H1 (cell line): Measurements from ENCODE around the gene SFXN4. TPM values are rescaled to one million over a fixed set of nuclear protein-coding genes. Genes with fewer than 3 reads are reported as not detected.

ENCODE experiments used
- CTCF ChIA-PET: fragments of 300-600 bp; sonication (Branson Sonifier 250); formaldehyde crosslinking; loops from one replicate; lab custom pipeline; 2021; ENCODE audit not compliant: partially characterized antibody; lab: Charles Lee
- POLR2A ChIA-PET: fragments of 300-600 bp; sonication (Branson Sonifier 250); formaldehyde crosslinking; loops from one replicate; lab custom pipeline; 2021; ENCODE audit warnings: inconsistent platforms; ENCODE audit not compliant: partially characterized antibody; lab: Charles Lee
- DNase-seq, 2 experiments: peaks; one replicate each; pipeline versions ENCODE4 v3.0.0 to v3.0.0-alpha.2; 2010 to 2022; ENCODE audit warnings: low spot score in 2 of 2, low read depth in 1 of 2, mixed read lengths in 1 of 2
- FAIRE-seq: peaks from 2 replicates; lab custom pipeline; 2011; peaks lifted over from hg19 to GRCh38; lab: Jason Lieb, UNC
- H2AFZ ChIP-seq: 2 replicates; pipeline ENCODE4 v1.8.1; 2012; ENCODE audit warnings: low read length, inconsistent platforms
- H2AK5ac ChIP-seq: 2 replicates; pipeline ENCODE4 v1.6.1; 2013; ENCODE audit warnings: low read depth, low read length
- H2BK120ac ChIP-seq: replicated peaks from 2 replicates; pipeline ENCODE3; 2013; ENCODE audit warnings: low read depth, low read length, inconsistent platforms
- H2BK12ac ChIP-seq: 2 replicates; pipeline ENCODE4 v1.6.1; 2013; ENCODE audit warnings: low read depth, low read length
- H2BK15ac ChIP-seq: 2 replicates; pipeline ENCODE4 v1.6.1; 2013; ENCODE audit warnings: low read length
- H2BK20ac ChIP-seq: 2 replicates; pipeline ENCODE4 v1.6.1; 2013; ENCODE audit warnings: low read length
- H2BK5ac ChIP-seq: 2 replicates; pipeline ENCODE4 v1.6.1; 2013; ENCODE audit warnings: low read depth, low read length
- H3K14ac ChIP-seq: 2 replicates; pipeline ENCODE4 v1.6.1; 2013; ENCODE audit warnings: inconsistent platforms; ENCODE audit not compliant: insufficient read length
- H3K18ac ChIP-seq: 2 replicates; pipeline ENCODE4 v1.6.1; 2013; ENCODE audit warnings: low read length; ENCODE audit errors: extremely low read depth
- H3K23ac ChIP-seq: 2 replicates; pipeline ENCODE4 v1.6.1; 2013; ENCODE audit warnings: inconsistent platforms; ENCODE audit not compliant: insufficient read length
- H3K23me2 ChIP-seq: 2 replicates; pipeline ENCODE4 v1.6.1; 2013; ENCODE audit warnings: low read depth, low read length
- H3K27ac ChIP-seq: 2 replicates; pipeline ENCODE4 v1.6.1; 2011; ENCODE audit warnings: low read depth, low read length, inconsistent platforms
- H3K27me3 ChIP-seq, 4 experiments: replicated peaks in 1 of 4; 1 replicate in 1 of 4; 2 replicates in 3 of 4; pipeline versions ENCODE4 v1.6.1 to v1.8.1; 2011 to 2013; ENCODE audit warnings: low read length in 3 of 4, mild to moderate bottlenecking in 3 of 4, inconsistent platforms in 2 of 4, mixed read lengths in 2 of 4, moderate library complexity in 1 of 4; ENCODE audit not compliant: control insufficient read depth in 3 of 4, insufficient read depth in 3 of 4; ENCODE audit errors: extremely low read depth in 1 of 4
- H3K36me3 ChIP-seq, 4 experiments: 2 replicates each; pipeline versions ENCODE4 v1.6.1 to v1.8.1; 2011 to 2013; ENCODE audit warnings: mild to moderate bottlenecking in 4 of 4, low read length in 3 of 4, moderate library complexity in 2 of 4, control low read depth in 1 of 4, inconsistent platforms in 1 of 4; ENCODE audit not compliant: insufficient read depth in 4 of 4, control insufficient read depth in 2 of 4
- H3K4ac ChIP-seq: replicated peaks from 2 replicates; pipeline ENCODE3; 2013; ENCODE audit warnings: low read length, low read depth, mixed read lengths, inconsistent platforms; ENCODE audit not compliant: insufficient read length
- H3K4me1 ChIP-seq, 4 experiments: replicated peaks in 1 of 4; 1 replicate in 1 of 4; 2 replicates in 3 of 4; pipeline versions ENCODE4 v1.6.1 to v1.8.1; 2011 to 2013; ENCODE audit warnings: low read length in 3 of 4, inconsistent platforms in 2 of 4, mixed read lengths in 1 of 4; ENCODE audit not compliant: insufficient read depth in 4 of 4, control insufficient read depth in 3 of 4
- H3K4me2 ChIP-seq, 2 experiments: 2 replicates each; pipeline versions ENCODE4 v1.6.1 to v1.8.1; 2011 to 2013; ENCODE audit warnings: low read depth in 2 of 2, low read length in 2 of 2, control low read depth in 1 of 2, inconsistent platforms in 1 of 2, mild to moderate bottlenecking in 1 of 2; ENCODE audit not compliant: insufficient read depth in 1 of 2
- H3K4me3 ChIP-seq, 4 experiments: fragments of 200-600, 300-600 bp in 1 of 4; sonication (generic), shearing (Covaris generic), sonication (Bioruptor Twin) in 1 of 4; 2 replicates each; pipeline versions ENCODE4 v1.5.1 to v1.8.1; 2011 to 2016; ENCODE audit warnings: low read length in 4 of 4, low read depth in 3 of 4, control low read depth in 2 of 4, inconsistent platforms in 2 of 4, mild to moderate bottlenecking in 2 of 4, mixed read lengths in 1 of 4, moderate library complexity in 1 of 4; ENCODE audit not compliant: insufficient read depth in 2 of 4; ENCODE audit errors: extremely low read depth in 1 of 4
- H3K56ac ChIP-seq: replicated peaks from 2 replicates; pipeline ENCODE3; 2013; ENCODE audit warnings: low read depth, mild to moderate bottlenecking, mixed read lengths, low read length, inconsistent platforms; ENCODE audit not compliant: insufficient read length
- H3K79me1 ChIP-seq: 2 replicates; pipeline ENCODE4 v1.6.1; 2013; ENCODE audit warnings: low read depth, low read length, control low read depth
- H3K79me2 ChIP-seq, 2 experiments: 2 replicates each; pipeline versions ENCODE4 v1.6.1 to v1.8.1; 2012 to 2013; ENCODE audit warnings: low read length in 2 of 2, mild to moderate bottlenecking in 2 of 2, inconsistent platforms in 1 of 2; ENCODE audit not compliant: insufficient read depth in 2 of 2, control insufficient read depth in 1 of 2
- H3K9ac ChIP-seq, 4 experiments: replicated peaks in 1 of 4; 1 replicate in 1 of 4; 2 replicates in 3 of 4; pipeline versions ENCODE4 v1.6.1 to v1.8.1; 2011 to 2013; ENCODE audit warnings: low read depth in 3 of 4, low read length in 3 of 4, control low read depth in 2 of 4, mild to moderate bottlenecking in 2 of 4, moderate library complexity in 2 of 4, inconsistent platforms in 1 of 4; ENCODE audit errors: extremely low read depth in 1 of 4
- H3K9me3 ChIP-seq, 2 experiments: 2 replicates each; pipeline versions ENCODE4 v1.6.1 to v1.8.1; 2012 to 2013; ENCODE audit warnings: mild to moderate bottlenecking in 2 of 2, moderate library complexity in 2 of 2, control low read depth in 1 of 2, inconsistent platforms in 1 of 2, low read depth in 1 of 2, low read length in 1 of 2, mixed read lengths in 1 of 2; ENCODE audit not compliant: insufficient read depth in 2 of 2
- H4K20me1 ChIP-seq, 2 experiments: replicated peaks in 1 of 2; 2 replicates each; pipeline versions ENCODE3 to v1.8.1; 2011 to 2013; ENCODE audit warnings: inconsistent platforms in 2 of 2, low read length in 2 of 2, mild to moderate bottlenecking in 1 of 2; ENCODE audit not compliant: insufficient read depth in 2 of 2, control insufficient read depth in 1 of 2
- H4K5ac ChIP-seq: 2 replicates; pipeline ENCODE4 v1.6.1; 2013; ENCODE audit warnings: low read length, low read depth, mixed read lengths, inconsistent platforms; ENCODE audit not compliant: insufficient read length
- H4K8ac ChIP-seq: 2 replicates; pipeline ENCODE4 v1.8.0; 2013; ENCODE audit warnings: mild to moderate bottlenecking, moderate library complexity, low read length, inconsistent platforms; ENCODE audit not compliant: insufficient read depth; ENCODE audit errors: extremely low read depth
- H4K91ac ChIP-seq: replicated peaks from 2 replicates; pipeline ENCODE3; 2013; ENCODE audit warnings: low read length, mixed read lengths, inconsistent platforms; ENCODE audit not compliant: insufficient read length
- CREB1 ChIP-seq: IDR thresholded peaks from 2 replicates; pipeline ENCODE4 v1.6.1; 2012; ENCODE audit warnings: inconsistent platforms
- FOSL1 ChIP-seq: IDR thresholded peaks from 2 replicates; pipeline ENCODE4 v1.6.1; 2011; ENCODE audit warnings: mild to moderate bottlenecking, low read depth, low read length, moderate library complexity; ENCODE audit not compliant: insufficient read depth
- GTF2F1 ChIP-seq: IDR thresholded peaks from 2 replicates; pipeline ENCODE4 v1.6.1; 2012; ENCODE audit warnings: low read depth, low read length, improper control_type of control experiment, borderline replicate concordance
- HDAC6 ChIP-seq: IDR thresholded peaks from one replicate; pipeline ENCODE4 v1.7.1; 2012; ENCODE audit warnings: low read depth, mild to moderate bottlenecking, inconsistent platforms, low read length, moderate library complexity
- KDM4A ChIP-seq: IDR thresholded peaks from one replicate; pipeline ENCODE4 v1.7.1; 2012; ENCODE audit warnings: low read depth, mild to moderate bottlenecking, moderate library complexity, low read length, inconsistent platforms; ENCODE audit not compliant: severe bottlenecking
- SAP30 ChIP-seq: fragments of 300-600 bp; sonication (generic); IDR thresholded peaks from 2 replicates; pipeline ENCODE4 v1.7.1; 2012; ENCODE audit warnings: low read length, moderate library complexity, mild to moderate bottlenecking, inconsistent platforms; ENCODE audit not compliant: insufficient read depth, insufficient replicate concordance
- SIX5 ChIP-seq: IDR thresholded peaks from 2 replicates; pipeline ENCODE4 v1.6.1; 2011; ENCODE audit warnings: mild to moderate bottlenecking, low read depth, low read length
- TBP ChIP-seq: IDR thresholded peaks from 2 replicates; pipeline ENCODE4 v1.6.1; 2011; ENCODE audit warnings: low read depth, low read length, improper control_type of control experiment
- WGBS, 2 experiments: shearing (Covaris generic) in 1 of 2; methylation state at CpG; one replicate each; pipeline versions ENCODE4 v1.1.6 to v1.1.7; 2013 to 2015; ENCODE audit warnings: low lambda C conversion rate in 2 of 2, mixed read lengths in 2 of 2, inconsistent platforms in 1 of 2, low coverage in 1 of 2, missing lambda C conversion rate in 1 of 2; ENCODE audit not compliant: insufficient replicate concordance in 2 of 2, insufficient coverage in 1 of 2, insufficient read length in 1 of 2; ENCODE audit errors: extremely low coverage in 1 of 2, missing lambda C conversion rate in 1 of 2; 5-methylcytosine and 5-hydroxymethylcytosine counted together
- polyA plus RNA-seq, 7 experiments: library from polyadenylated mRNA; depleted of rRNA in 3 of 7; stranded (reverse) in 5 of 7; unstranded in 2 of 7; fragments of >200 nt in 5 of 7; fragments of 200-250 nt in 2 of 7; gene quantifications; 1 replicate in 5 of 7; 2 replicates in 1 of 7; 4 replicates in 1 of 7; pipeline versions ENCODE4 v1.2.1 to v1.2.3, GENCODE V29; 2011 to 2013; ENCODE audit warnings: missing spikeins in 2 of 7, mixed read lengths in 2 of 7
- total RNA-seq: library from RNA; stranded (reverse); fragmentation: NEBNext Ultra II Directional; extraction: Animal tissue kit (Norgen Biotek cat#: 25700); gene quantifications from 2 replicates; pipeline ENCODE4 v1.2.1, GENCODE V29; 2021

The SFXN4 gene
- total and polyA plus RNA-seq, 2 of the 8 experiments (the other 6 are each of a cell fraction or from before 2014, with no cell fraction given) = 15.4 to 21.6 TPM

DNA sequence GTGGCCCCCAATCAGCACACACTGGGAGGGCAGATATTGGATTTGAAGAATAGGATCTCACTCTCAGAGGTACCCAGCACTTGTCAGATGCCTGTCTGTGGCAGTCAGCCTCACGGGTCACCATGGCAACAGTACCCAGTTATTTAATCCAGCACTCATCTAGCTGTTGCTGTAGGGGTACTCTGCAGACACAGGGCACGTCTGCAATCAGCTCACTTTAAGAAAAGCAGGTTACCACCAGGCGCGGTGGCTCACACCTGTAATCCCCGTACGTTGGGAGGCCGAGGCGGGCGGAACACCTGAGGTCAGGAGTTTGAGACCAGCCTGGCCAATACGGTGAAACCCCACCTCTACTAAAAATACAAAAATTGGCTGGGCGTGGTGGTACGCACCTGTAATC, 11.9 kb downstream of the SFXN4 start:
- no peak for FAIRE-seq
- Histone ChIP-seq H3K23ac (no peak overlapping the region), H3K27me3 (no peaks in the 10 kb centered on the region), H2AFZ (no peak overlapping the region), H3K79me1 (no peaks in the 10 kb centered on the region), H3K56ac (no peak overlapping the region), H2BK5ac (no peak overlapping the region), H3K14ac (no peak overlapping the region), H4K8ac (no peak overlapping the region), H3K4me2 (no peak overlapping the region), H4K20me1 (peaks cover 0 to 3% of the 10 kb centered on the region in 2 experiments), H3K18ac (no peak overlapping the region), H3K36me3 (peaks cover 0 to 16% (median 7%) of the 10 kb centered on the region in 4 experiments; a peak in 5 of 8 replicates), H3K4me1 (no peaks in the 10 kb centered on the region), H2BK12ac (no peak overlapping the region), H2BK120ac (no peak overlapping the region), H2BK15ac (no peak overlapping the region)
- WGBS, 2 experiments = 94% methylated on average over 12 of the region's 12 CpGs; no CpG with 5 or more reads in 1 of the 2 experiments
- POLR2A ChIA-PET = interaction anchor here (1.8 kb wide), 2 partner anchors 8 to 11 kb away, joined by 7 to 10 read pairs; partner anchors contain the start of gene SFXN4
- TF ChIP-seq SAP30 (no peak), SIX5 (no peak), HDAC6 (no peak), KDM4A (no peak), CREB1 (no peak), TBP (no peak), GTF2F1 (no peak), FOSL1 (no peak)
- TF ChIP-seq, all 59 proteins: peak for 0
- Histone ChIP-seq H4K91ac (no peak overlapping the region), H2AK5ac (no peak overlapping the region), H2BK20ac (no peak overlapping the region), H3K79me2 (no peaks in the 10 kb centered on the region), H3K4ac (no peak overlapping the region), H3K4me3 (no peak overlapping the region), H3K9ac (no peak overlapping the region), H4K5ac (no peak overlapping the region), H3K27ac (no peak overlapping the region), H3K23me2 (no peaks in the 10 kb centered on the region), H3K9me3 (no peaks in the 10 kb centered on the region)
- CTCF ChIA-PET = interaction anchor here (1.3 to 4.2 kb wide), 3 partner anchors 14 to 55 kb away, joined by 4 to 15 read pairs (median 4); no protein-coding TSS in a partner anchor
- DNase-seq = no peak
